ENCODE results near the gene PLAGL2.
"Not testable (repeated sequence)": the region's sequence is repeated elsewhere in the genome, so short reads cannot be mapped to it uniquely, and the experiment has no call there.

The PLAGL2 gene

DNA sequence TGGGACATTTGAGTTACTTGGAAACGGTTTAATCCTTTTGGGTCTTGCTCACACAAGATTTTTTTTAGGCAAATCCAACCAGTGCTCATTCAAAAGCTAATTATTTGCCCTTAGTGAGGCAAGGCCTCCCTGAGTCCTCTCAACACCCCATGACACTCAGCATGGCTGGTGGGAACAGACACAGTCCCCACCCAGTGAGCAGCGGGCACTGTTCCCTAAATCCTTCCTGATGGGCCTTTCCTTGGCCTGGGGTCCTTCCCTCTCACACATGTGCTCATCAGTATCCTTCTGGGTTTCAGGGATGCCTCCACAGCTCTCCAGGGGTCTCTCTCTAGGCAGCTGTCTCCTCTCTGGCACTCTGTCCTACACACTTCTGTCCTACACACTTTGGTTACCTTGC lies 28.0 kb downstream of the PLAGL2 start:
- no peak for DNase-seq

DNA sequence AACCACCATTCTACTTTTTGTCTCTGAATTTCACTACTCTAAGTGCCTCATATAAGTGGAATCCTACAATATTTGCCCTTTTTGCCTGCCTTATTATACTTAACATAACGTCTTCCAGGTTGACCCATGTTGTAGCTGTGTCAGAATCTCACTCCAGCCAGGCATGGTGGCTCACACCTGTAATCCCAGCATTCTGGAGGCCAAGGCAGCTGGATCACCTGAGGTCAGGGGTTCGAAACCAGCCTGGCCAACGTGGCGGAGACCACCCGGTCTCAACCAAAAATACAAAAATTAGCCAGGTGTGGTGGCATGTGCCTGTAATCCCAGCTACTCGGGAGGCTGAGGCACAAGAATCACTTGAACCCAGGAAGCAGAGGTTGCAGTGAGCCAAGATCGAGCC lies 29.8 kb downstream of the PLAGL2 start:
- DNase-seq = not testable (repeated sequence)

DNA sequence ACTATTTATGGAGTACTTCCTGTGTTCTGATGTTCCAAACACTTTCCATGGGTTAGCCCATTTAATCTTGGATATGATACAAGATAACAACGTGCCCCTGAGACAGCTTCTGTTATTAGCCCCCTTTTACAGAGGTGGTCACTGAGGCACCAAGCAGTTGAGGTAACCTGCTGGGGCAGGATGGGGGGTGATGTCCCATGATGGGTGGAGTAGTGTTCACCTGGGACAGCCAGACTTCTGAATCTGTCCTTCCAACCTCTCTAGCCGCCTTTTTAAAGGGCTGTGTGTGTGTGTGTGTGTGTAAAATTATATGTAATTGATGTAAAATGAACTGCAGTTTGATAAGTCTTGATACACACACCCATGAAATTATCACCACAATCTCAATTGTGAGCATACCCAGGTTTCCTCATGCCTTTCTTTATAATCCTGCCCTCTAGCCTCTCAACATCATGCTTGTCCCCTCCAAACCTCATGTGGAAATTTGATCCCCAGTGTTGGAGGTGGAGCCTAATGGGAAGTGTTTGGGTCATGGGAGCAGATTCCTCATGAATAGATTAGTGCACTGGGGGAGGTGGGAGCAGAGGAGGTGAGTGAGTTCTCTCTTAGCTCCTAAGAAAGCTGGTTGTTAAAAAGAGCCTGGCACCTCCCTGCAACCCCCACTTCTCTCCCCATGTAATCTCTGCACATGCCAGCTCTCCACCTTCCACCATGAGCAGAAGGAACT lies 39.2 kb downstream of the PLAGL2 start:
- no peak for DNase-seq

DNA sequence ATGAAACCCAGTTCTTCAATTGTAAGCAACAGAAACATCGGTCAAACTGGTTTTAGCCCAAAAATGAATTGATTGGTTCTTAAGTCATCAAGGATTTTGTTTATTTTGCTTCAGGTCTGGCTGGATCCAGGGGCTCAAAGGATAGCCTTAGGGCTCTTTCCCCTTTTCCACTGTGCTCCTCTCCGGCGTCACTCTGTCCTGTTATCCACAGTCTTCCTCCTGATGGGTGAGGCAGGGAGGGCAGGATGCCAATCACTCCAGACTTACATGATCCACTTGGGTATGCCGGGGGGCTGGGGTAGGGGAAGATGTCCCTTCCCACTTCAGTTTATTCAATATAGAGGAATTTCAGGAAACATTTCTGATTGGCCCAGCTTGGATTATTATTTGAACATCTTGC lies 40.0 kb downstream of the PLAGL2 start:
- DNase-seq = no peak

DNA sequence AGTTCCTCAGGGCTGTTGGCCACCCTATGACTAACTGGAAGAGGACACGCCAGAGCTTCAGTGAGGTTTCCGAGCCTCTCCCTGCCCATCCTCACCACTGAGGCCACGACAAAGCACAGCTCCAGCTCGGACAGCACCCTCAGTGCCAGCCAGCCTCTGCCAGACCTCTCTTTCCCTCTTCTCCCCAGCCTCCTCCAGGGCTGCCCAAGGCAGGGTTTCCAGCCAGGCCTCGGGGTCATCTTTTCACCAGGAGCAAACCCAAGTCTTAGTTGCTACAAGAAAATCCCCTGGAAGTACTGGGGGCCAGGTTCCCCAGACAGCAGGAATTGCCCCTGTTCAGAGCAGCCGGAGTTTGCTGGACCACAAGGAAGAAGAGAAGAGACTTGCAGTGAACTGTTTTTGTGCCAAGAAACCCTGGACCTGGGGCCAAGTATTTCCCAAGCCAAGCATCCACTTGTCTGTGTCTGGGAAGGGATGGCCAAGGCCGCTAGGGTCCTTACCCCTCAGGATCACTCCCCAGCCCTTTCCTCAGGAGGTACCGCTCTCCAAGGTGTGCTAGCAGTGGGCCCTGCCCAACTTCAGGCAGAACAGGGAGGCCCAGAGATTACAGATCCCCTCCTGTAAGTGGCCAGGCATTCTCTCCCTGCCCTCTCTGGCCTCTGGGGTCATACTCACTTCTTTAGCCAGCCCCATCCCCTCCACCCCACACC lies 41.6 kb downstream of the PLAGL2 start:
- DNase-seq = no peak

DNA sequence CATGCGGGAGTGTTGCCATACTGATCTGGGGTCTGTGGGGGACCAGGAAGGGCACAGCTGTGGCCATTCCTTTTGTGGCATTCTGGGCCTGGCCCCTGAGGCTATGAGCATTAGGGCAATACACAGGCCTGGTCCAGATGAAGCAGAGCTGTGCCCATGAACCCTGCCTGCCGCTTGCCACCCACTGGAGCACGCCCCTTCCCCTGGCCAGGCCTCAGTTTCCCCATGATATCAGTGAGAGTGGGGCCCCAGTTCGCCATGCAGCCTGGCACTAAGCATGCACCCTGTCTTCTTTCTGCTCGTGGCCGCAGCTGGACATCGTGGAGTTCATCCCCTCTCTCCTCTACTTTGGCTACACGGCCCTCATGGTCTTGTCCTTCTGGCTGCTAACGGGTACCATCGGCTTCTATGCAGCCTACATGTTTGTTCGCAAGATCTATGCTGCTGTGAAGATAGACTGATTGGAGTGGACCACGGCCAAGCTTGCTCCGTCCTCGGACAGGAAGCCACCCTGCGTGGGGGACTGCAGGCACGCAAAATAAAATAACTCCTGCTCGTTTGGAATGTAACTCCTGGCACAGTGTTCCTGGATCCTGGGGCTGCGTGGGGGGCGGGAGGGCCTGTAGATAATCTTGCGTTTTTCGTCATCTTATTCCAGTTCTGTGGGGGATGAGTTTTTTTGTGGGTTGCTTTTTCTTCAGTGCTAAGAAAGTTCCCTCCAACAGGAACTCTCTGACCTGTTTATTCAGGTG lies 42.4 kb downstream of the PLAGL2 start:
- no peak for DNase-seq

DNA sequence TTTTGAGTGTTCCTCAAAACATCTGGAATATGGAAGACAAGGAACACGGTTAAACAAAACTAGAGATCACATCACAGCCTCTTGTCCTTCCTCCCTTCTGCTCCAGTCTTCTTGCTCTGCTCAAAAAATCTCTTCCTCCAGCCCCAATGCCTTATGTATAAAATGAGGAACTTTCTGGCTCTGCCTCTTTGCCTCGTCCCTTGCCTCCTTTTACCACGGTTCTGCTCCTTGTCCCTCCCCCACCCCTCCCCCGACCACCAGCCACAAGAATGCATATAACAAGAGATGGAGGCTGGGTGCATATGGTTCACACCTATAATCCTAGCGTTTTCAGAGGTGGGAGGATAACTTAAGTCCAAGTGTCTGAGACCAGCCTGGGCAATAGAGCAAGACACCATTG lies 43.6 kb downstream of the PLAGL2 start:
- DNase-seq = no peak

DNA sequence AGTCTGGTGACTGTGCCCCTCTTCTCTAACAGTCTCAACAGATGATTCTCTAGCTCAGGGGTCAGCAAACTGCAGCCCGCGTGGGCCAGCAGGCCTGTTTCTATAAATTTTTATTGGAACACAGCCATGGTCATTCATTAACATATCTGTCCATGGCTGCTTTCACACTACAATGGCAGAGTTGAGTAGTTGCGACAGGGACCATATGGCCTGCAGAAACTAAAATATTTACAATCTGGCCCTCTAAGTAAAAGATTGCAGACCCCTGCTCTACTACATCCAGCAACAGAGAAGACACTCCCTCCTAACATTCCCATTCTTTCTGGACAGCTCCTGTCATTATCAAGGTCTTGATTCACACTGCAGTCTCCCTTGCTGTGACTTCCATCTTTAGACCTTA lies 45.2 kb downstream of the PLAGL2 start:
- DNase-seq = no peak

DNA sequence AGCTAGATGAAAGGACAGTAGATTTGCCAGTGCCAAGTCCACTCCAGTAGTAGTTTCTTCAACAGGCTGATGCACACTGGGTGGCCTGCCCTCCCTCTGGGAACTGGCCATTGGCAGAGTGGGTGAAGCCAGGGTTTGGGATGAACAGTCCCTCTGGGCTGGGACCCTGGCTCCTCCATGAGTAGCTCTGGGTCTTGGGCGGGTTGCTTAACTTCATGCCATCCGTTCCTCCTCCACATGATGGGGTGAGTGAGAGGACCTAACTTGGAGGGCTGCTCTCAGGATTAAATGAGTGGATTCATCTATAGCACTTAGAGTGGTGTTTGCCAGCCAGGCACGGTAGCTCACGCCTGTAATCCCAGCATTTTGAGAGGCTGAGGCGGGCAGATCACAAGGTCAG lies 47.2 kb downstream of the PLAGL2 start:
- DNase-seq = no peak

DNA sequence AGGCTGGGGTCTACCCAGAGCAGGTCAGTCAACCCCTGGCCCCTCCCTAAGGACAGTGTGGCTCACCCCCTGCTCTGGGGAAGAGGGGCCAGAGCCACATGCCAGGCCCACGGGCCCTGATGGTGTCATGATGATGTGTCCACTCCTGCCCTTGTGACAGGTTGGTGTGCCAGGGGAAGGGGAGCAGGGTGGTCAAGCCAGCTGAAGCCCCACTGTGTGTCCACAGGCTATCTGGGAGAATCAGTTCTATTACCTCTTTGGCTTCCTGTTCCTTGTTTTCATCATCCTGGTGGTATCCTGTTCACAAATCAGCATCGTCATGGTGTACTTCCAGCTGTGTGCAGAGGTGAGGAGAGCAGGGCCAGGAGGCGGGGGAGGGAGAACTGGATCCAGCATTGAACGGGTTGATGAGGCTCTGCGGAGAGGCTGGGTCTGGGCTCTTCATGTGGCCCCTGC lies 47.7 kb downstream of the PLAGL2 start:
- no peak for DNase-seq

DNA sequence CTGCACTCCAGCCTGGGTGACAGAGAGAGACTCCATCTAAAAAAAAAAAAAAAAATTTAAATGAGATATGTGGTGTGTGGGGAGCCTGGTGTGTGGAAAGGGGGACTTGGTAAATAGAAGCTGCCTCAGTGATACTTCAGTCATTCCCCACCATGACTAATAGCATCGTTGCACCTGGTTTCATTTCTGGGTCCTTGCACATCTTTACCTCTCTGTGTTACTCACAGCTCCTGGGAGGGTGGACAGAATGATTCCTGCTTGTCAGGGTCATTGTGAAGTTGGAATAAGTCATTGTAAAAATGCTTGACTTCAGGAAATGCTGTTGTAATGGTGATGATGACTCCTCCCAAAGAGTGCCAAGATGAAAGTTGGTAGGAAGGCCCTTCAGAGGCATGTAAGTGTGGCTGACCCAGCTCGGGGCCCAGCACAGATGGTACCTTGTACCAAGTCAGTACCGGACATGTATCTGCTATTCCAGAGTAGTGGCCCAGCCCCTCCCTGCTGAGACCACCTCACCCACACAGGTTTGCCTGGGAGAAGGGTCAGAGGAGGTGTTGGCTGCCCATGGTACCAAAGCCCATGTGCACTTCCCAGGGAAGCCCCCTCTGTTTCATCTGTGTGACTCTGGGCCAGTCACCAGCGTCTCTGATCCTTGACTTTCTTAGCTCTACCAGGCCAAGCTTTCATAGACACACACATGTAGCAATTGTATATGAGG lies 48.4 kb downstream of the PLAGL2 start:
- no peak for DNase-seq

DNA sequence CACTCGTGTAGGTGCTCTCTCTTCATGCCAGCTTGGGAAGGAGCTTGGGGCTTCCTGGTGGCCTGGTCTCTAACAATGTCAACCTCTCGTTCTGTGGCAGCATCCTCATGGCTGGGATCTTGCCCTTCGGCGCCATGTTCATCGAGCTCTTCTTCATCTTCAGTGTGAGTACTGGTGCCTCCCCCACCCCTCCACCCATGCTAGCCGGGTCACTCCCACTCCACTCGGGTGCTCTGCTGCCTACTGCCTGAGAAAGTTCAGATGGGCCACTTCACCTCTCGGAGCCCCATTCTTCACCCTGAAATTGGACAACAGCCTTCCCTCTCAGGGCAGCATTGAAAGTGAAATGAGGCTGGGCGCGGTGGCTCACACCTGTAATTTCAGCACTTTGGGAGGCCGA lies 49.2 kb downstream of the PLAGL2 start:
- no peak for DNase-seq

DNA sequence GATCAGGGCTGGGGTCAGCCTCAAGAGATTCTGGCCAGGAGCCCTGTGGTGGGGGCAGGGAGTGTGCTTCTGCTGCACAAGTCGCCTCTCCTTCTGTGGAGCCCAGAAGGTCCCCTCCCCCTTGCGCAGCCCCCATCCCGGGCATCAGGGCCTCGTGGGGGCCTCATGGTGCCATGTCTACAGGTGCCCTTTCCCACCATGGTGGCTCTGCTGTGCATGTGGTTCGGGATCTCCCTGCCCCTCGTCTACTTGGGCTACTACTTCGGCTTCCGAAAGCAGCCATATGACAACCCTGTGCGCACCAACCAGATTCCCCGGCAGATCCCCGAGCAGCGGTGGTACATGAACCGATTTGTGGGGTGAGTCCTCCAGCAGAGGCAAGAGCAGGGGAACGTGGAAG lies 49.9 kb downstream of the PLAGL2 start:
- no peak for DNase-seq

DNA sequence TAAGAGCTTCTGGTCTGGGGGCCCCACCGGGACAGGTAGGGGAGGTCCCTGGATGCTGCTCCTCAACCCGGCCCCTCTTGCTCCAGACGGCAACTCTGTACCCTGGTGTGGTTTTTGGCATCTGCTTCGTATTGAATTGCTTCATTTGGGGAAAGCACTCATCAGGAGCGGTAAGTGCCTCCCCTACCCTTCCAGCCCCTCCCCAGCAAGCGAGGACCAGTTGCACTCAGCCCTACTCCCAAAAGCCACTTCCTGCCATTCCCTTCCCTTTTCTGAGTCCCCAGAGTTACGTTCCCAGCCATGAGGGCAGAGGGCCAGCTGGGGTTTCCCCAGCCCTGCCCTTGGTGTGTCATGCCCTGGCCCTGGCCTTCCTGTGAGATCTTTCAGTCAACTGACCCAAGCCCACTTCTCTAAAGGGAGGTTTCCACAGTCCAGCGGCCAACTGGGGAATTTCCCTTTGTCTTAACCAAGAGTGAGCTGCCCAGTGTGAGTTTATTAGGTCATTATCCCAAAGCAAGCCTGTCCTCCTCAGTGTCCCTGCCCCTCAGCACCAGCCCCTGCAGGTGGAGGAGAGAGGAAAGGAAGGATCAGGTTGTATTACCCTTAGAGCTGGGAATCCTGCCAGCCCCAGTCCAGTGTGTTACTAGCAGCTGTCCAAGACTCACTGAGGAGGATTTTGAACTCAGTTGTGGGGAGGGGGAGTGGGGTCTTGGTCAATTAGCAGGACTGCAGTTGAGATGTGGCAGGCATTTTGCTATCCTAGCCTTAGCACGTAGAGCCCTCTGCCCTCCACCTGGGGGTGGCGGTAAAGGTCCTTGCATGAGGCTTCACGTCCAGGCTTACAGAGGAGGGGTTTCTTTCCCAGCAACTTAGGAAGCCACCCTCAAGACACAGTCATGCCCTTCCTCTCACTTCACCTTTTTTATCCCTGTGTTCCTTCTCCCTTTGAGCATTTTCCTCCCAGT lies 52.2 kb downstream of the PLAGL2 start:
- peak; percentile 89 for DNase-seq

DNA sequence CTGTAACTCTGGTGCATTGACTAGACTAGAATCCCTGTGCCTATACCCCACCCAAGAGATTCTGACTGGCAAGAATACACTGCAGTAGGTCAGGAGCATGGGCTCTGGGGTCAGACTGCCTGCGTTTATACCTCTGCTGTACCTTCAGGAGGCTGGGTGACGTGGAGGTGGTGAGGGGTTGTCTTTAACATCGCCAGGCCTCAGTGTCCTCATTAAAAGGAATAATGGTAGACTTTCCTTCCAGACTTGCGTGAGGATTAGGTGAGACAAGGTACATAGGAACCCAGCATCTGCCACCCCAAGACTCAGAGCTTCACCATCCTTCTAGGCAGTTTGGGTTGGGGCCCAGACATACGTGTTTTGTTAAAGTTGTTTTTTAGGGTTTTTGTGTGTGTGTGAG lies 53.8 kb downstream of the PLAGL2 start:
- DNase-seq = no peak

DNA sequence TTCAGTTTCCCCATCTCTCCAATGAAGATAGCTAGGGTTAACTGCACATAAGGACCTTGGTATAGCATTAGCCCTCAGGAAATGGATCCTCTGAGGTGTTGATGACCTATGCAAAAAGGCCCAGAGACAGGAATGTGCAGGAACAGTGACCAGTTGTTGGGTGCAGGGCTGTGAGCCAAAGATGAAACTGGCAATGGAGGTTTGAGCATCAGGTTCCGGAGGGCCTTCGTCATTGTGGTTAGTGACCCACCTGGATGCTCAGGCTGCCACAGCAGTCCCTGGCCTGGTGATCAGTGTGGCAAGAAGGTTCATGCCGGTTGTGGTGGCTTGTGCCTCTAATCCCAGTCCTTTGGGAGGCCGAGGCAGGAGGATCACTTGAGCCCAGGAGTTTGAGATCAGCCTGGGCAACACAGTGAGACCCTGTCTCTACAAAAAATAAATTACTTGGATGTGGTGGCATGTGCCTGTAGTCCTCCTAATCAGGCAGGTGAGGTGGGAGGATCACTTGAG lies 54.3 kb downstream of the PLAGL2 start:
- no peak for DNase-seq

DNA sequence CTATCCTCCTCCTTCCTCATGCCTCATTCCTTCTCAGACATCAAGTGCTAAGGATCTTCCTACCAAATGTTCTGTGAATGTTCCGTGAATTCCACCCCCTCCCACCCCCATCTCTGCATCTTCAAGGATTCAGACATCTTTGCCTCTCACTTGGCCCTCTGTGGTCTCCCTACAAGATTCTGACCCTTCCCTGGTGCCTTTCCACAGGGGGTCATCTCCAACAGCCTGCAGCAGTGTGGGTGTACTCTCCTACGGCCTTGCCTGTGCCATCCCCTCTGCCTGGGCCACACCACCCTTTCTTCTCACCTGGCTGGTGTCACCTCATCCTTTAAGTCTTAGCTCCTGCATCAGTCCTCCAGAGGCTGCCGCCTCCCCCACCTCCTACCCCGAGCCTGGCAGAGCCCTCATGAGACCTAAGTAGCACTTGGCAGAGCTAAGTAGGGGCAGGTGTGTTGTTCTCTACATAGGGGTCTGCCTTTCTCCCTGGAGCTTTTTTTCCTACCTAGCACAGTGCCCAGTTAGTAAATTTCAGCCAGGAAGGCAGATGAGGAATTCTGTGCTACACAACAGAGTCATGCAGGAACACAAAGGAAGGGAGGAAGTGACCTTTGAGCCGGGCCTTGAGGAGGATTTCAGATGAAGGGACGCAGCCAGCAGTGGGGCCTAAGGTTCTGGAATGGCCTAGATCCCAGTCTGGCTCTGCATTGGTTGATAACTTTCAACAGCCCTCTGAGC lies 55.0 kb downstream of the PLAGL2 start:
- no peak for DNase-seq

DNA sequence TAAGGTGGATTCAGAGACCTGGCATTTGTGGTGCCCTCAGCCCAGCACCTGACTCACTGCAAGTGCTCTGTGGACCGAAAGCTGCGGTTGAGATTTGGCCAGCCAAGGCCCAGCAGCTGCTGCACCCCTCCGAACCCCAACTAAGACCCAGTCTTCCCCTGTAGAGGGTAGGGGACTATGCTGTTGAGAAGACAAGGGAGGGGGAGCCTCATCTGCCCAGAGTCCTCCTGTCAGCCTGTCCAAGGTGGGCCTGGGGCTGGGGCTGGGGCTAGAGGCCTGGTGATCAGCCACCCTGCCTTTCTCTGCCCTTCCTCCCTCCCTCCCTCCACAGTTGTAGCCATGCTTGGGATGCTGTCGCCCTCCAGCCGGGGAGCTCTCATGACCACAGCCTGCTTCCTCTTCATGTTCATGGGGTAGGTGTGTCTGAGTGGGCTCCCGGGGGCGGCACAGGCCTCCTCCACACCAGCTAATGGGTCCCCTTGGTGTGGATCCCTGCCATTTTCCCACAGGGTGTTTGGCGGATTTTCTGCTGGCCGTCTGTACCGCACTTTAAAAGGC lies 57.2 kb downstream of the PLAGL2 start:
- DNase-seq = no peak

DNA sequence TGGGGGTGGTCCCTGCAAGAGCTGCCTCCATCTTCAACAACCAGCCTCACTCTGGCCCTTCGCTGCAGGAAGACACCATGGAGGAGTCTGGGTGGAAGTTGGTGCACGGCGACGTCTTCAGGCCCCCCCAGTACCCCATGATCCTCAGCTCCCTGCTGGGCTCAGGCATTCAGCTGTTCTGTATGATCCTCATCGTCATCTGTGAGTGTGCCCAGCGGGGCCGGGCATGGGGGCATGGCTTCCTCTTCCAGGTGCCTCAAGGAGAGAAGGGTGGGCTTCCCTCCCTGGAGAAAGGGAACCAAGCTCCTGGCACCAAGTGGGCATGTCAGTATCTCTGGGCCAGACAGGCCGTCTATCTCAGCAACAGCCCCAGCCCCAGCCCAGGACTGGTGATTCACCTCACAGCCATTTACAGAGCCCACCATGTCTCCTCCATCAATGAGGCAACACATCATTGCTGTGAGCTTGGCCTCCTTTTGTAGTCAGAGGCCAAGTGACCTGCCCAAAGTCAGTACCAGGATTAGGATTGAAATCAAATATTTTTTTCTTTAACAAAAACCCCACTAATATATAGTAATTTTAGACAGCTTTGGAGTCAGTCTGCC lies 57.9 kb downstream of the PLAGL2 start:
- no peak for DNase-seq

Measured in kidney glomerular epithelial cell (primary cell).